Fibroblast of mammary gland (primary cell): Measurements from ENCODE around the gene PRR11.

Experiments
- DNase-seq: peaks from one replicate; pipeline ENCODE4 v3.0.0-alpha.2; 2010; ENCODE audit warnings: low read depth
- H3K4me3 ChIP-seq: 2 replicates; pipeline ENCODE4 v1.5.1; 2011; ENCODE audit warnings: low read depth, mild to moderate bottlenecking, low read length, moderate library complexity; ENCODE audit not compliant: control insufficient read depth
- CTCF ChIP-seq: conservative IDR thresholded peaks from 2 replicates; pipeline ENCODE4 v1.5.1; 2011; ENCODE audit warnings: low read depth, low read length, inconsistent platforms; ENCODE audit not compliant: control insufficient read depth, insufficient read depth

Gene PRR11

GRCh38 chr17:59230764-59231163 lies 75.2 kb downstream of the PRR11 start:
- H3K4me3 ChIP-seq = no peak overlapping the region
- no peak for TF ChIP-seq CTCF
- DNase-seq = no peak

- no peak for DNase-seq
- TF ChIP-seq CTCF = no peak
- no peak overlapping the region for H3K4me3 ChIP-seq
Observed at GRCh38 chr17:59234631-59235030, 79.1 kb downstream of the PRR11 start.

GRCh38 chr17:59238906-59239305 lies 83.4 kb downstream of the PRR11 start:
- no peak for TF ChIP-seq CTCF
- DNase-seq = no peak
- H3K4me3 ChIP-seq = no peak overlapping the region

GRCh38 chr17:59244081-59244480 lies 88.5 kb downstream of the PRR11 start:
- DNase-seq = no peak
- no peak for TF ChIP-seq CTCF

More at GRCh38 chr17:59244081-59244480, 88.5 kb downstream of the PRR11 start:
- no peak overlapping the region for H3K4me3 ChIP-seq
